K562 (cell line): Measurements from ENCODE around the gene POLR2L. TPM values are rescaled to one million over a fixed set of nuclear protein-coding genes. Genes with fewer than 3 reads are reported as not detected.
A peak's percentile ranks its signal among the peaks of the same experiment; 100 is the strongest.

Experiments used
- ATAC-seq: fragments of 200-7000 bp; cut with Tn5 transposase; 3 replicates; pipeline ENCODE4 v1.9.1; 2020; ENCODE audit warnings: moderate library complexity
- BruUV-seq: library from RNA; stranded (reverse); fragments of 400-500 nt; replicated peaks from 2 replicates; lab custom pipeline; 2021; lab: Mats Ljungman, UMichigan
- CTCF ChIA-PET: fragments of 300-600 bp; formaldehyde crosslinking; extraction: SDS; loops from one replicate; lab custom pipeline; 2021; ENCODE audit warnings: low intra/inter-chr PET ratio; lab: Yijun Ruan, JAX
- POLR2A ChIA-PET: fragments of 300-600, 350-650 bp; sonication (Branson Sonifier 250); formaldehyde crosslinking; extraction: SDS; loops from one replicate; lab custom pipeline; 2021; ENCODE audit warnings: antibody characterized with exemption, inconsistent platforms; lab: Yijun Ruan, JAX
- DNase-seq, 4 experiments: peaks; one replicate each; pipeline versions ENCODE4 v3.0.0 to v3.0.0-alpha.2; 2011 to 2018; ENCODE audit warnings: low spot score in 3 of 4, mixed read lengths in 3 of 4; ENCODE audit errors: extremely low read depth in 1 of 4
- FAIRE-seq: peaks from 2 replicates; lab custom pipeline; 2011; peaks lifted over from hg19 to GRCh38; lab: Jason Lieb, UNC
- H2AFZ ChIP-seq: 2 replicates; pipeline ENCODE4 v1.6.0; 2011; ENCODE audit warnings: low read depth, low read length, control low read depth, inconsistent platforms
- H3K27ac ChIP-seq: fragments of 200-600 bp; 3 replicates; pipeline ENCODE4 v1.8.0; 2011; ENCODE audit warnings: low read depth, mild to moderate bottlenecking, control low read depth, inconsistent platforms, low read length, moderate library complexity, mixed read lengths; ENCODE audit errors: extremely low read depth
- H3K27me3 ChIP-seq, 2 experiments: fragments of 300-600 bp in 1 of 2; 2 replicates in 1 of 2; 3 replicates in 1 of 2; pipeline versions ENCODE4 v1.6.0 to v1.8.0; 2011; ENCODE audit warnings: inconsistent platforms in 2 of 2, low read length in 2 of 2, mild to moderate bottlenecking in 1 of 2, mixed read lengths in 1 of 2, moderate library complexity in 1 of 2; ENCODE audit not compliant: control insufficient read depth in 2 of 2, insufficient read depth in 2 of 2
- H3K36me3 ChIP-seq: fragments of 300-600 bp; 3 replicates; pipeline ENCODE4 v1.8.0; 2011; ENCODE audit warnings: mild to moderate bottlenecking, low read length, inconsistent platforms; ENCODE audit not compliant: control insufficient read depth, insufficient read depth
- H3K4me1 ChIP-seq, 2 experiments: fragments of 200-600 bp in 1 of 2; replicated peaks in 1 of 2; 2 replicates in 1 of 2; 3 replicates in 1 of 2; pipeline versions ENCODE4 v1.5.1 to v1.8.0; 2011; ENCODE audit warnings: inconsistent platforms in 2 of 2, low read length in 2 of 2, mild to moderate bottlenecking in 1 of 2, mixed read lengths in 1 of 2, moderate library complexity in 1 of 2; ENCODE audit not compliant: control insufficient read depth in 2 of 2, insufficient read depth in 2 of 2
- H3K4me2 ChIP-seq: 2 replicates; pipeline ENCODE4 v1.6.1; 2011; ENCODE audit warnings: low read length, control low read depth, inconsistent platforms, mixed read lengths; ENCODE audit not compliant: insufficient read depth
- H3K4me3 ChIP-seq: fragments of 200-600 bp; sonication (generic), shearing (Covaris generic); 2 replicates; pipeline ENCODE4 v1.5.1; 2016; ENCODE audit warnings: control low read depth, inconsistent platforms
- H3K79me2 ChIP-seq: fragments of 200-600 bp; 3 replicates; pipeline ENCODE4 v1.8.0; 2011; ENCODE audit warnings: low read length, inconsistent platforms; ENCODE audit not compliant: control insufficient read depth, insufficient read depth
- H3K9ac ChIP-seq, 2 experiments: 2 replicates each; pipeline versions ENCODE4 v1.6.0 to v1.6.1; 2011; ENCODE audit warnings: low read depth in 2 of 2, low read length in 2 of 2, control low read depth in 1 of 2, inconsistent platforms in 1 of 2, mild to moderate bottlenecking in 1 of 2, mixed read lengths in 1 of 2; ENCODE audit not compliant: insufficient read depth in 1 of 2
- H3K9me1 ChIP-seq: one replicate; pipeline ENCODE4 v1.6.0; 2011; ENCODE audit warnings: inconsistent platforms, mild to moderate bottlenecking, low read length, moderate library complexity; ENCODE audit not compliant: control insufficient read depth, insufficient read depth
- H3K9me3 ChIP-seq: replicated peaks from 2 replicates; pipeline ENCODE4 v1.5.1; 2011; ENCODE audit warnings: low read depth, low read length, inconsistent platforms; ENCODE audit not compliant: control insufficient read depth, insufficient read depth
- H4K20me1 ChIP-seq: replicated peaks from 2 replicates; pipeline ENCODE4 v1.6.1; 2011; ENCODE audit warnings: low read length, inconsistent platforms, mixed read lengths; ENCODE audit not compliant: control insufficient read depth, insufficient read depth
- AFF4 ChIP-seq: sonication (generic); formaldehyde crosslinking; IDR thresholded peaks from 2 replicates; pipeline ENCODE4 v1.8.0; 2023; ENCODE audit warnings: mild to moderate bottlenecking, missing genetic modification reagents
- CBX8 ChIP-seq: fragments of 200-600 bp; sonication (generic); IDR thresholded peaks from 2 replicates; pipeline ENCODE4 v1.6.1; 2012; ENCODE audit warnings: borderline replicate concordance, mixed run types, low read depth, mild to moderate bottlenecking, moderate library complexity, mixed read lengths, low read length, control low read depth, inconsistent platforms; ENCODE audit not compliant: poor library complexity, severe bottlenecking; ENCODE audit errors: extremely low read depth
- FOXP1 ChIP-seq: sonication (generic); formaldehyde crosslinking; IDR thresholded peaks from 2 replicates; pipeline ENCODE4 v1.8.0; 2022; ENCODE audit warnings: mild to moderate bottlenecking, missing genetic modification reagents
- HDAC3 ChIP-seq: fragments of 450-650 bp; IDR thresholded peaks from 2 replicates; pipeline ENCODE4 v1.6.1; 2018; ENCODE audit warnings: borderline replicate concordance, mild to moderate bottlenecking, moderate library complexity; ENCODE audit not compliant: partially characterized antibody
- RAD21 ChIP-seq, 2 experiments: fragments of 250-450 bp in 1 of 2; fragments of 450-650 bp in 1 of 2; sonication (Bioruptor Pico) in 1 of 2; formaldehyde crosslinking in 1 of 2; IDR thresholded peaks in 1 of 2; conservative IDR thresholded peaks in 1 of 2; 2 replicates each; pipeline versions ENCODE4 v1.4.0 to v1.8.0; 2020 to 2022; ENCODE audit warnings: mild to moderate bottlenecking in 2 of 2, moderate library complexity in 1 of 2
- RBM25 ChIP-seq: fragments of 200-400 bp; formaldehyde crosslinking; IDR thresholded peaks from 2 replicates; pipeline ENCODE4 v1.6.1; 2018; ENCODE audit warnings: low read length, low read depth, moderate library complexity; ENCODE audit not compliant: severe bottlenecking
- RHOXF2B ChIP-seq: fragments of 250-450 bp; sonication (Bioruptor Pico); conservative IDR thresholded peaks from 2 replicates; pipeline ENCODE4 v1.5.1; 2021
- TSC22D4 ChIP-seq: fragments of 450-650 bp; IDR thresholded peaks from 2 replicates; pipeline ENCODE4 v1.6.1; 2016; ENCODE audit warnings: missing genetic modification characterization, missing biosample characterization, control low read depth
- ZNF146 ChIP-seq: IDR thresholded peaks from one replicate; pipeline ENCODE4 v1.6.1; 2018; ENCODE audit warnings: missing compliant biosample characterization; ENCODE audit not compliant: unreplicated experiment
- ZNF583 ChIP-seq: fragments of 250-450 bp; sonication (Bioruptor Pico); IDR thresholded peaks from 2 replicates; pipeline ENCODE4 v1.4.0; 2020
- ZNF592 ChIP-seq: fragments of 450-650 bp; IDR thresholded peaks from 2 replicates; pipeline ENCODE4 v1.6.1; 2017; ENCODE audit warnings: antibody characterized with exemption, mild to moderate bottlenecking
- WGBS: fragments of 100-300 bp; shearing (Covaris generic); methylation state at CpG from one replicate; pipeline ENCODE4 v1.1.6; 2016; ENCODE audit warnings: low coverage, mixed read lengths; ENCODE audit not compliant: insufficient coverage; ENCODE audit errors: missing lambda C conversion rate; 5-methylcytosine and 5-hydroxymethylcytosine counted together
- in situ Hi-C: fragments of 300-500 bp; cut with MboI; formaldehyde crosslinking; loops from 4 replicates; pipeline ENCODE4 v1.15.0; 2018; ENCODE audit warnings: inconsistent platforms, mixed read lengths
- intact Hi-C: fragments of 100-400 bp; cut with micrococcal nuclease; formaldehyde crosslinking; loops from 2 replicates; pipeline ENCODE4 v1.14.2; 2022
- polyA plus RNA-seq, 8 experiments: library from polyadenylated mRNA; depleted of rRNA in 4 of 8; stranded (reverse) in 5 of 8; unstranded in 3 of 8; fragments of >200 nt; fragmentation: Nextera tagmentation in 2 of 8; fragmentation: Illumina TruSeq in 1 of 8; extraction: Ambion mirVana in 2 of 8; extraction: Trizol in 1 of 8; gene quantifications; 2 replicates each; pipeline versions ENCODE4 v1.2.1 to v1.2.3, GENCODE V29; 2011 to 2014; ENCODE audit warnings: inconsistent platforms in 1 of 8, missing spikeins in 1 of 8
- total RNA-seq, 7 experiments: library from RNA; depleted of rRNA in 6 of 7; stranded (reverse); fragments of >200 nt in 6 of 7; fragmentation: Illumina TruSeq in 2 of 7; extraction: Trizol in 2 of 7; gene quantifications; 2 replicates each; pipeline versions ENCODE4 v1.2.1 to v1.2.3, GENCODE V29; 2011 to 2021; ENCODE audit warnings: low replicate concordance in 1 of 7

The POLR2L gene
- total and polyA plus RNA-seq, 9 of the 15 experiments (the other 6 are each of a cell fraction or from before 2014, with no cell fraction given) = 38.3 to 688 (median 108) TPM

GRCh38 chr11:808427-809286 is 33.7 kb downstream of the POLR2L start:
- WGBS = under 1% methylated on average over 34 of the region's 36 CpGs
- intact Hi-C loops = loop anchor here (2.0 kb wide), 1 partner anchor 34 kb away; the partner anchor contains the start of genes POLR2L and TSPAN4
- H3K79me2 ChIP-seq = peaks cover 78% of the 10 kb centered on the region
- TF ChIP-seq ZNF146 (no peak), RHOXF2B (CRISPR knock-in tag) (no peak), RBM25 (peak; percentile 62), AFF4 (no peak), RAD21 (CRISPR knock-in tag; conservative IDR thresholded peaks at IDR 0.05 in 1 of 2, IDR thresholded peaks at IDR 0.05 in 1 of 2) (0 out of 4 replicates have a peak, but pooled peaks of 1 of the 2 experiments have one; percentile 9), ZNF583 (CRISPR knock-in tag) (no peak), TSC22D4 (tag) (no peak), CBX8 (no peak), FOXP1 (no peak), HDAC3 (no peak), ZNF592 (no peak)

More at GRCh38 chr11:808427-809286, 33.7 kb downstream of the POLR2L start:
- Histone ChIP-seq H4K20me1 (peaks cover 24% of the 10 kb centered on the region), H3K9me1 (no peaks in the 10 kb centered on the region), H3K4me1 (peaks cover 24 to 69% of the 10 kb centered on the region in 2 experiments; a peak in 4 of 5 replicates), H3K36me3 (peaks cover 37% of the 10 kb centered on the region), H3K27me3 (no peaks in the 10 kb centered on the region), H3K4me2 (peak overlapping the region; percentile 100), H3K27ac (peak overlapping the region; percentile 98), H3K9me3 (no peaks in the 10 kb centered on the region), H2AFZ (peak overlapping the region; percentile 98), H3K4me3 (peak overlapping the region; percentile 99), H3K9ac (peak overlapping the region; percentile 94 to 98)
- ChIA-PET CTCF (interaction anchor here (0.6 kb wide), 1 partner anchor 130 kb away, joined by 3 read pairs; no protein-coding TSS in a partner anchor), POLR2A (interaction anchor here (0.6 to 4.3 kb wide), 19 partner anchors 8 to 1976 kb away, joined by 3 to 26 read pairs (median 5); partner anchors contain the start of genes HRAS, PNPLA2, POLR2L and TSPAN4)
- TSS peak; percentile 84 for BruUV-seq
- peak in 2 of 4 experiments; percentile 77 to 82 for DNase-seq
- peak; percentile 70 for ATAC-seq
- FAIRE-seq = peak; percentile 11
- in situ Hi-C loops = no loop called here
